Lower leg skin (tissue), 3 donors: ENCODE data around the gene TSTD2.

Experiments used
- CTCF ChIP-seq, 3 donors: fragments of 450-650 bp; IDR thresholded peaks; one replicate each; pipeline ENCODE4 v1.5.1; 2016; ENCODE audit warnings: antibody characterized with exemption in 3 of 3, mild to moderate bottlenecking in 3 of 3, moderate library complexity in 2 of 3
- POLR2A ChIP-seq, 2 donors: fragments of 450-650 bp; IDR thresholded peaks; one replicate each; pipeline ENCODE4 v1.6.1; 2016 to 2017; ENCODE audit warnings: antibody characterized with exemption in 2 of 2, mild to moderate bottlenecking in 1 of 2, moderate library complexity in 1 of 2

GRCh38 chr9:97573482-97574073 lies 59.6 kb downstream of the TSTD2 start:
- TF ChIP-seq POLR2A (IDR thresholded peaks at IDR 0.05), result no peak
- TF ChIP-seq CTCF (IDR thresholded peaks at IDR 0.05), result no peak
